Naive thymus-derived CD4-positive, alpha-beta T cell (primary cell): ENCODE measurements around the gene GPR107. TPM values are rescaled to one million over a fixed set of nuclear protein-coding genes. Genes with fewer than 3 reads are reported as not detected.

Experiments used
- ATAC-seq: fragments of 150-1000 bp; cut with Tn5 transposase; 2 replicates; pipeline ENCODE4 v1.10.0; 2021; ENCODE audit warnings: mild to moderate bottlenecking, moderate library complexity
- CTCF ChIA-PET: fragments of 350-600 bp; sonication (Branson Sonifier 250); formaldehyde crosslinking; loops from one replicate; lab custom pipeline; 2021; ENCODE audit warnings: antibody characterized with exemption; lab: Charles Lee
- POLR2A ChIA-PET: fragments of 350-600 bp; sonication (Branson Sonifier 250); formaldehyde crosslinking; loops from one replicate; lab custom pipeline; 2021; ENCODE audit warnings: antibody characterized with exemption, inconsistent platforms; lab: Charles Lee
- DNase-seq, 9 donors: peaks; one replicate each; pipeline versions ENCODE4 v3.0.0 to v3.0.0-alpha.2; 2020 to 2022; ENCODE audit warnings: mixed read lengths in 1 of 9
- H3K27ac ChIP-seq: one replicate; pipeline ENCODE4 v1.7.0; 2013; ENCODE audit warnings: mild to moderate bottlenecking, low read depth, low read length, moderate library complexity
- H3K27me3 ChIP-seq, 2 donors: one replicate each; pipeline ENCODE4 v1.7.0; 2013; ENCODE audit warnings: low read length in 2 of 2, mild to moderate bottlenecking in 2 of 2, moderate library complexity in 2 of 2; ENCODE audit not compliant: control insufficient read depth in 2 of 2, insufficient read depth in 2 of 2
- H3K36me3 ChIP-seq, 3 experiments: 1 replicate in 2 of 3; 2 replicates in 1 of 3; pipeline ENCODE4 v1.7.0; 2013; ENCODE audit warnings: low read length in 3 of 3, mild to moderate bottlenecking in 3 of 3, moderate library complexity in 1 of 3; ENCODE audit not compliant: insufficient read depth in 3 of 3, control insufficient read depth in 2 of 3
- H3K4me1 ChIP-seq, 2 donors: one replicate each; pipeline ENCODE4 v1.7.0; 2013; ENCODE audit warnings: low read length in 2 of 2, mild to moderate bottlenecking in 2 of 2, moderate library complexity in 1 of 2; ENCODE audit not compliant: control insufficient read depth in 2 of 2, insufficient read depth in 2 of 2
- H3K4me3 ChIP-seq: 2 replicates; pipeline ENCODE4 v1.7.0; 2013; ENCODE audit warnings: mild to moderate bottlenecking, low read length
- H3K9me3 ChIP-seq, 3 experiments: 1 replicate in 2 of 3; 2 replicates in 1 of 3; pipeline ENCODE4 v1.7.0; 2013; ENCODE audit warnings: low read length in 3 of 3; ENCODE audit not compliant: control insufficient read depth in 2 of 3
- H3K27ac Mint-ChIP-seq, 9 donors: one replicate each; pipeline ENCODE4 v1.8.0; 2020 to 2022; ENCODE audit warnings: mixed read lengths in 9 of 9, mild to moderate bottlenecking in 8 of 9, moderate library complexity in 5 of 9, inconsistent platforms in 2 of 9
- H3K27me3 Mint-ChIP-seq, 5 donors: one replicate each; pipeline ENCODE4 v1.8.0; 2021 to 2022; ENCODE audit warnings: mixed read lengths in 5 of 5, mild to moderate bottlenecking in 1 of 5
- H3K36me3 Mint-ChIP-seq, 5 donors: one replicate each; pipeline ENCODE4 v1.8.0; 2020 to 2022; ENCODE audit warnings: mixed read lengths in 5 of 5, mild to moderate bottlenecking in 3 of 5, inconsistent platforms in 1 of 5
- H3K4me1 Mint-ChIP-seq, 7 donors: one replicate each; pipeline ENCODE4 v1.8.0; 2020 to 2022; ENCODE audit warnings: mixed read lengths in 7 of 7, mild to moderate bottlenecking in 3 of 7, inconsistent platforms in 1 of 7
- H3K4me3 Mint-ChIP-seq, 10 donors: one replicate each; pipeline ENCODE4 v1.8.0; 2020 to 2022; ENCODE audit warnings: mild to moderate bottlenecking in 10 of 10, mixed read lengths in 10 of 10, moderate library complexity in 6 of 10, inconsistent platforms in 2 of 10
- H3K9me3 Mint-ChIP-seq, 11 donors: one replicate each; pipeline ENCODE4 v1.8.0; 2020 to 2022; ENCODE audit warnings: mixed read lengths in 11 of 11, mild to moderate bottlenecking in 4 of 11, inconsistent platforms in 1 of 11, moderate library complexity in 1 of 11
- intact Hi-C, 2 donors: fragments of 100-400 bp; cut with micrococcal nuclease; formaldehyde crosslinking; loops; one replicate each; pipeline ENCODE4 v1.15.1; 2023
- polyA plus RNA-seq, 2 donors: library from polyadenylated mRNA; unstranded; fragments of 300-500 nt; fragmentation: Illumina TruSeq; gene quantifications; one replicate each; pipeline ENCODE4 v1.2.3, GENCODE V29; 2021
- total RNA-seq, 6 experiments: library from RNA in 5 of 6; stranded (reverse) in 5 of 6; gene quantifications; 1 replicate in 5 of 6; 2 replicates in 1 of 6; pipeline ENCODE4 v1.2.3 and lab custom pipeline; 2021 to 2026

GPR107 gene
- total and polyA plus RNA-seq, 7 experiments from 2014 or later, result 2.8 to 24.0 (median 21.9) TPM

- H3K27ac Mint-ChIP-seq, result no peak overlapping the region
- CTCF ChIA-PET, result no interaction called here
Measured at GRCh38 chr9:130144703-130145102, 91.0 kb downstream of the GPR107 start.

GRCh38 chr9:130145658-130146057 is 92.0 kb downstream of the GPR107 start:
- ATAC-seq, result no peak
- H3K27ac Mint-ChIP-seq, result no peak overlapping the region

More at GRCh38 chr9:130144703-130145102, 91.0 kb downstream of the GPR107 start:
- Mint-ChIP-seq H3K9me3 (no peaks in the 10 kb centered on the region), H3K4me3 (peak overlapping the region in 1 of 10 donors; percentile 57), H3K36me3 (no peaks in the 10 kb centered on the region), H3K27me3 (peaks cover 0 to 33% (median 19%) of the 10 kb centered on the region in 5 donors), H3K4me1 (peaks cover 10 to 35% (median 26%) of the 10 kb centered on the region in 7 donors)
- ATAC-seq (no peak), DNase-seq (no peak)
- H3K36me3 ChIP-seq, result no peaks in the 10 kb centered on the region
- H3K4me1 ChIP-seq, result peaks cover 5% of the 10 kb centered on the region in 2 donors
- POLR2A ChIA-PET, result interaction anchor here (0.6 kb wide), 1 partner anchor 112 kb away, joined by 3 read pairs; no protein-coding TSS in a partner anchor
- no peak overlapping the region for H3K27ac ChIP-seq
- H3K4me3 ChIP-seq, result no peak overlapping the region
- H3K9me3 ChIP-seq, result no peaks in the 10 kb centered on the region
- H3K27me3 ChIP-seq, result no peaks in the 10 kb centered on the region
- intact Hi-C loops, result no loop called here

GRCh38 chr9:130147198-130147597 is 93.5 kb downstream of the GPR107 start:
- Mint-ChIP-seq H3K36me3 (no peaks in the 10 kb centered on the region), H3K27me3 (peaks cover 0 to 33% (median 19%) of the 10 kb centered on the region in 5 donors), H3K27ac (no peak overlapping the region), H3K4me1 (peaks cover 7 to 18% (median 14%) of the 10 kb centered on the region in 7 donors), H3K4me3 (no peak overlapping the region), H3K9me3 (no peaks in the 10 kb centered on the region)
- Histone ChIP-seq H3K4me1 (peaks cover 4 to 5% of the 10 kb centered on the region in 2 donors), H3K4me3 (no peak overlapping the region), H3K27me3 (no peaks in the 10 kb centered on the region), H3K27ac (no peak overlapping the region), H3K36me3 (no peaks in the 10 kb centered on the region), H3K9me3 (no peaks in the 10 kb centered on the region)
- intact Hi-C loops, result no loop called here
- no peak for DNase-seq
- no peak for ATAC-seq
- ChIA-PET CTCF (no interaction called here), POLR2A (interaction anchor here (0.6 kb wide), 1 partner anchor 64 kb away, joined by 6 read pairs; no protein-coding TSS in a partner anchor)

More at GRCh38 chr9:130145658-130146057, 92.0 kb downstream of the GPR107 start:
- Mint-ChIP-seq H3K36me3 (no peaks in the 10 kb centered on the region), H3K27me3 (peaks cover 0 to 33% (median 19%) of the 10 kb centered on the region in 5 donors), H3K9me3 (no peaks in the 10 kb centered on the region), H3K4me3 (no peak overlapping the region), H3K4me1 (peaks cover 8 to 27% (median 17%) of the 10 kb centered on the region in 7 donors)
- Histone ChIP-seq H3K27me3 (no peaks in the 10 kb centered on the region), H3K4me1 (peaks cover 4 to 5% of the 10 kb centered on the region in 2 donors), H3K36me3 (no peaks in the 10 kb centered on the region), H3K27ac (no peak overlapping the region), H3K9me3 (no peaks in the 10 kb centered on the region), H3K4me3 (no peak overlapping the region)
- DNase-seq, result no peak
- CTCF ChIA-PET, result no interaction called here
- intact Hi-C loops, result no loop called here
- POLR2A ChIA-PET, result no interaction called here

GRCh38 chr9:130147910-130148309 is 94.2 kb downstream of the GPR107 start:
- no peak for ATAC-seq
- POLR2A ChIA-PET, result no interaction called here

GRCh38 chr9:130149031-130149430 is 95.3 kb downstream of the GPR107 start:
- H3K36me3 ChIP-seq, result no peaks in the 10 kb centered on the region
- ChIA-PET CTCF (no interaction called here), POLR2A (no interaction called here)

More at GRCh38 chr9:130147910-130148309, 94.2 kb downstream of the GPR107 start:
- Histone ChIP-seq H3K4me1 (peaks cover 4 to 5% of the 10 kb centered on the region in 2 donors), H3K36me3 (no peaks in the 10 kb centered on the region), H3K4me3 (no peak overlapping the region), H3K9me3 (no peaks in the 10 kb centered on the region), H3K27me3 (no peaks in the 10 kb centered on the region), H3K27ac (no peak overlapping the region)
- Mint-ChIP-seq H3K27me3 (peaks cover 0 to 33% (median 19%) of the 10 kb centered on the region in 5 donors), H3K36me3 (no peaks in the 10 kb centered on the region), H3K4me3 (no peak overlapping the region), H3K27ac (no peak overlapping the region), H3K9me3 (no peaks in the 10 kb centered on the region), H3K4me1 (peaks cover 7 to 18% (median 14%) of the 10 kb centered on the region in 7 donors)
- intact Hi-C loops, result no loop called here
- no peak for DNase-seq
- CTCF ChIA-PET, result no interaction called here

GRCh38 chr9:130149654-130150286 is 96.1 kb downstream of the GPR107 start:
- DNase-seq (no peak), ATAC-seq (no peak)
- Histone ChIP-seq H3K27ac (no peak overlapping the region), H3K4me3 (no peak overlapping the region), H3K9me3 (no peaks in the 10 kb centered on the region), H3K4me1 (no peaks in the 10 kb centered on the region), H3K36me3 (no peaks in the 10 kb centered on the region), H3K27me3 (no peaks in the 10 kb centered on the region)
- Mint-ChIP-seq H3K27ac (peak overlapping the region in 1 of 9 donors; percentile 42), H3K36me3 (no peaks in the 10 kb centered on the region), H3K4me3 (no peak overlapping the region), H3K4me1 (peaks cover 0 to 4% (median 3%) of the 10 kb centered on the region in 7 donors), H3K27me3 (peaks cover 0 to 21% (median 13%) of the 10 kb centered on the region in 5 donors), H3K9me3 (no peaks in the 10 kb centered on the region)
- intact Hi-C loops, result no loop called here
- POLR2A ChIA-PET, result no interaction called here
- CTCF ChIA-PET, result no interaction called here

More at GRCh38 chr9:130149031-130149430, 95.3 kb downstream of the GPR107 start:
- no peak for DNase-seq
- intact Hi-C loops, result no loop called here
- Histone ChIP-seq H3K27ac (no peak overlapping the region), H3K4me3 (no peak overlapping the region), H3K9me3 (no peaks in the 10 kb centered on the region), H3K4me1 (peaks cover 0 to 2% of the 10 kb centered on the region in 2 donors), H3K27me3 (no peaks in the 10 kb centered on the region)
- Mint-ChIP-seq H3K27me3 (peaks cover 0 to 26% (median 15%) of the 10 kb centered on the region in 5 donors), H3K36me3 (no peaks in the 10 kb centered on the region), H3K9me3 (no peaks in the 10 kb centered on the region), H3K4me3 (no peak overlapping the region), H3K27ac (peak overlapping the region in 1 of 9 donors; percentile 55), H3K4me1 (peaks cover 2 to 10% (median 8%) of the 10 kb centered on the region in 7 donors)
- no peak for ATAC-seq
